Astrocyte (in vitro differentiated cells and primary cell): ENCODE results near the gene HJURP. TPM values are rescaled to one million over a fixed set of nuclear protein-coding genes. Genes with fewer than 3 reads are reported as not detected.

Source experiments
- DNase-seq: peaks from one replicate; pipeline ENCODE4 v3.0.0-alpha.2; 2010; ENCODE audit warnings: low read depth
- FAIRE-seq: peaks from 2 replicates; lab custom pipeline; 2011; peaks lifted over from hg19 to GRCh38; lab: Jason Lieb, UNC
- H2AFZ ChIP-seq: 2 replicates; pipeline ENCODE4 v1.6.0; 2012; ENCODE audit warnings: low read depth, low read length, inconsistent platforms
- H3K27ac ChIP-seq: 2 replicates; pipeline ENCODE4 v1.5.1; 2011; ENCODE audit warnings: low read depth, low read length, inconsistent platforms
- H3K27me3 ChIP-seq: 2 replicates; pipeline ENCODE4 v1.6.0; 2011; ENCODE audit warnings: low read length, inconsistent platforms; ENCODE audit not compliant: insufficient read depth
- H3K36me3 ChIP-seq: 2 replicates; pipeline ENCODE4 v1.5.1; 2011; ENCODE audit warnings: low read length, inconsistent platforms; ENCODE audit not compliant: insufficient read depth
- H3K4me1 ChIP-seq: 2 replicates; pipeline ENCODE4 v1.5.1; 2011; ENCODE audit warnings: low read length, inconsistent platforms; ENCODE audit not compliant: insufficient read depth
- H3K4me2 ChIP-seq: 2 replicates; pipeline ENCODE4 v1.6.0; 2012; ENCODE audit warnings: low read length, inconsistent platforms
- H3K4me3 ChIP-seq: 2 replicates; pipeline ENCODE4 v1.5.1; 2011; ENCODE audit warnings: low read depth, mild to moderate bottlenecking, low read length, inconsistent platforms; ENCODE audit not compliant: insufficient read depth
- H3K79me2 ChIP-seq: 2 replicates; pipeline ENCODE4 v1.6.0; 2012; ENCODE audit warnings: mild to moderate bottlenecking, low read length, inconsistent platforms; ENCODE audit not compliant: insufficient read depth
- H3K9ac ChIP-seq: 2 replicates; pipeline ENCODE4 v1.6.0; 2012; ENCODE audit warnings: mild to moderate bottlenecking, low read length, inconsistent platforms
- H3K9me3 ChIP-seq: 2 replicates; pipeline ENCODE4 v1.5.1; 2012; ENCODE audit warnings: low read depth, mild to moderate bottlenecking, low read length, inconsistent platforms; ENCODE audit not compliant: insufficient read depth
- H4K20me1 ChIP-seq: 2 replicates; pipeline ENCODE4 v1.6.0; 2012; ENCODE audit warnings: low read length, inconsistent platforms; ENCODE audit not compliant: insufficient read depth
- H3K27ac Mint-ChIP-seq: one replicate; pipeline ENCODE4 v1.8.0; 2021; ENCODE audit warnings: mild to moderate bottlenecking, mixed read lengths; ENCODE audit not compliant: unreplicated experiment
- H3K27me3 Mint-ChIP-seq: one replicate; pipeline ENCODE4 v1.8.0; 2021; ENCODE audit warnings: low read depth, mixed read lengths; ENCODE audit not compliant: unreplicated experiment
- H3K36me3 Mint-ChIP-seq: one replicate; pipeline ENCODE4 v1.8.0; 2021; ENCODE audit warnings: low read depth, mixed read lengths; ENCODE audit not compliant: unreplicated experiment
- H3K4me1 Mint-ChIP-seq: one replicate; pipeline ENCODE4 v1.8.0; 2021; ENCODE audit warnings: low read depth, mixed read lengths; ENCODE audit not compliant: unreplicated experiment
- H3K4me3 Mint-ChIP-seq: one replicate; pipeline ENCODE4 v1.8.0; 2021; ENCODE audit warnings: mild to moderate bottlenecking, moderate library complexity, mixed read lengths; ENCODE audit not compliant: unreplicated experiment
- H3K9me3 Mint-ChIP-seq: one replicate; pipeline ENCODE4 v1.8.0; 2021; ENCODE audit warnings: mild to moderate bottlenecking, mixed read lengths; ENCODE audit not compliant: unreplicated experiment
- EZH2 ChIP-seq: IDR thresholded peaks from 2 replicates; pipeline ENCODE4 v1.6.1; 2012; ENCODE audit warnings: mild to moderate bottlenecking, low read length, inconsistent platforms; ENCODE audit not compliant: insufficient read depth
- total RNA-seq: library from RNA; stranded (reverse); gene quantifications from 2 replicates; pipeline ENCODE4 v1.2.1, GENCODE V29; 2021
- TF ChIP-seq, protein P1 (sequence below): IDR thresholded peaks from 2 replicates; pipeline ENCODE4 v1.5.1; 2011; ENCODE audit warnings: low read depth, mild to moderate bottlenecking, inconsistent platforms, low read length, moderate library complexity; ENCODE audit not compliant: insufficient read depth

Gene HJURP
- total RNA-seq, 1 donor from 2014 or later: 5.9 TPM

DNA sequence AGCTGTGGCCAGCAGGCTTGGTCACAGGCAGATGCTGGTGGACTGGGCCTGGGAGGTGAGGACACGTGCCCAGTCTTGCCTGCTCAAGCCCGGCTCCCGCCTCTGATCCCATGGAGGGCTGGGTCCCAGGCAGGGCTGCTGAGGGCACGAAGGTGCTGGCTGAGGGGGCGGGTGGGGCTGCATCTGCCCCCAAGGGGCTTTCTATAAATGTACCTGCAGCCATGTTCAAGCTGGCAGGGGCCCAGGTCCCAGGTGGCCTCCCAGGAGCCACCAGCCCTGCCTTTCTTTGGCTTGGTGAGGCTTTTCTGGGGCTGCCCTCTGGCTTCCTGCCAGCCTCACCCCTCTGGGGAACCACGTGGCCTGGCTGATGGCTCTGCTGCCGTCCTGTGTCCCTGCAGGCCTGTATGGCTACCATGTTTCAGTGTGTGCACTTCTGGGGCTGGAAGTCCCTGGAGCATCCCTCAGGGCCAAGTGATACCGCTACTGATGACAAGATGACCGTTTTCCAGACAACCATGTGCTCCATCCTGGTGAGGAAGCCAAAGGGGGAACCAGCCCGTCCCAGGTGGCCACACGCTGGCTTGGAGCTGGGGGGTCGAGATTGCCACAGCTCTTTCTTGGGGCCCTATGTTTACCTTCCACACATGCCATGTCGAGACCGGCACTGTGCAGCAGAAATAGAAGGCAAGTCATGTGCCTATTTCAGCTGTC lies 23.2 kb downstream of the HJURP start:
- Histone ChIP-seq H3K79me2 (peaks cover 13% of the 10 kb centered on the region), H2AFZ (no peak overlapping the region), H4K20me1 (no peaks in the 10 kb centered on the region), H3K4me2 (no peak overlapping the region), H3K4me3 (no peak overlapping the region), H3K9me3 (no peaks in the 10 kb centered on the region), H3K27ac (no peak overlapping the region), H3K4me1 (peaks cover 4% of the 10 kb centered on the region), H3K9ac (no peak overlapping the region), H3K27me3 (no peaks in the 10 kb centered on the region), H3K36me3 (peaks cover 13% of the 10 kb centered on the region)
- Mint-ChIP-seq H3K4me1 (peaks cover 8% of the 10 kb centered on the region), H3K9me3 (no peaks in the 10 kb centered on the region), H3K36me3 (no peaks in the 10 kb centered on the region), H3K27me3 (peaks cover 3% of the 10 kb centered on the region), H3K4me3 (no peak overlapping the region), H3K27ac (no peak overlapping the region)
- TF ChIP-seq EZH2: no peak
- TF ChIP-seq, protein P1, sequence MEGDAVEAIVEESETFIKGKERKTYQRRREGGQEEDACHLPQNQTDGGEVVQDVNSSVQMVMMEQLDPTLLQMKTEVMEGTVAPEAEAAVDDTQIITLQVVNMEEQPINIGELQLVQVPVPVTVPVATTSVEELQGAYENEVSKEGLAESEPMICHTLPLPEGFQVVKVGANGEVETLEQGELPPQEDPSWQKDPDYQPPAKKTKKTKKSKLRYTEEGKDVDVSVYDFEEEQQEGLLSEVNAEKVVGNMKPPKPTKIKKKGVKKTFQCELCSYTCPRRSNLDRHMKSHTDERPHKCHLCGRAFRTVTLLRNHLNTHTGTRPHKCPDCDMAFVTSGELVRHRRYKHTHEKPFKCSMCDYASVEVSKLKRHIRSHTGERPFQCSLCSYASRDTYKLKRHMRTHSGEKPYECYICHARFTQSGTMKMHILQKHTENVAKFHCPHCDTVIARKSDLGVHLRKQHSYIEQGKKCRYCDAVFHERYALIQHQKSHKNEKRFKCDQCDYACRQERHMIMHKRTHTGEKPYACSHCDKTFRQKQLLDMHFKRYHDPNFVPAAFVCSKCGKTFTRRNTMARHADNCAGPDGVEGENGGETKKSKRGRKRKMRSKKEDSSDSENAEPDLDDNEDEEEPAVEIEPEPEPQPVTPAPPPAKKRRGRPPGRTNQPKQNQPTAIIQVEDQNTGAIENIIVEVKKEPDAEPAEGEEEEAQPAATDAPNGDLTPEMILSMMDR: no peak
- DNase-seq: no peak
- FAIRE-seq: no peak

DNA sequence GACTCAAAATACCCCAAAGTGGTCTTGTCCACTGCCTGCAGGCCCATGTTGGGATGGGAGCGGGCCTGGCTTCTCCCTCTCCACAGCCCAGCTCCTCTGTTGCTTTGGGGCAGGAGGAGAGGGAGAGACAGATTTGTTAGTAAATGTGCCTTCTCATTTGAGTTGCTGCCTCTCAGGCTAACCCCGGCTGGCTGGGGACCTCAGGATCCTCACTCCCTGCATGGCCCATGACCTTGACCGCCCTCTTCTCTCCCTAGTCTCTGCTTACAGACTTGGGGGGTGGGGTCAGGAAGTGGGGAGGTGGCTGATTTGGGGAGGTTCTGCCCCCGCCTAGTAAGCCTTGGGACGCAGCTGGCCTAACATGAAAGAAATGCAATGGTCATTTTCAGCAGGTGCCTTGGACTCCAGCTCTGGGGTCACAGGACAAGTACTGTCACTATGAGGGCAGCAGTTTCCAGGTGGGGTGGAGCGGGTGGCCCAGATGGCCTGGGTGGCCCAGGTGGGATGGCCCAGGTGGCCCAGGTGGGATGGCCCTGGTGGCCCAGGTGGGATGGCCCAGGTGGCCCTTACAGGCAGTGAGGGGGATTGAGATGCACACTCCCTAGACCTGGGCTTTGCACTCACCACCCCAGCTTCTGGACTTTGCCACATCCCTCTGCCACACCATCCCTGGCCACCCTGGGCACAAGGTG lies 24.1 kb downstream of the HJURP start:
- Mint-ChIP-seq H3K9me3 (no peaks in the 10 kb centered on the region), H3K27ac (no peak overlapping the region), H3K4me3 (no peak overlapping the region), H3K4me1 (peaks cover 8% of the 10 kb centered on the region), H3K36me3 (no peaks in the 10 kb centered on the region), H3K27me3 (peaks cover 3% of the 10 kb centered on the region)
- Histone ChIP-seq H3K9ac (no peak overlapping the region), H4K20me1 (no peaks in the 10 kb centered on the region), H3K79me2 (peaks cover 5% of the 10 kb centered on the region), H2AFZ (no peak overlapping the region), H3K27me3 (no peaks in the 10 kb centered on the region), H3K9me3 (no peaks in the 10 kb centered on the region), H3K4me3 (no peak overlapping the region), H3K36me3 (peaks cover 5% of the 10 kb centered on the region), H3K4me2 (no peak overlapping the region), H3K27ac (no peak overlapping the region), H3K4me1 (peaks cover 4% of the 10 kb centered on the region)
- FAIRE-seq (no peak), DNase-seq (no peak)
- TF ChIP-seq, protein P1: no peak
- TF ChIP-seq EZH2: no peak
